ENCODE results near the gene LYRM1.

- no peak for TF ChIP-seq FOSL2 (IDR thresholded peaks at IDR 0.05)
- TF ChIP-seq FOSL2 (CRISPR knock-in tag; IDR thresholded peaks at IDR 0.05) = no peak
- TF ChIP-seq, protein P1, sequence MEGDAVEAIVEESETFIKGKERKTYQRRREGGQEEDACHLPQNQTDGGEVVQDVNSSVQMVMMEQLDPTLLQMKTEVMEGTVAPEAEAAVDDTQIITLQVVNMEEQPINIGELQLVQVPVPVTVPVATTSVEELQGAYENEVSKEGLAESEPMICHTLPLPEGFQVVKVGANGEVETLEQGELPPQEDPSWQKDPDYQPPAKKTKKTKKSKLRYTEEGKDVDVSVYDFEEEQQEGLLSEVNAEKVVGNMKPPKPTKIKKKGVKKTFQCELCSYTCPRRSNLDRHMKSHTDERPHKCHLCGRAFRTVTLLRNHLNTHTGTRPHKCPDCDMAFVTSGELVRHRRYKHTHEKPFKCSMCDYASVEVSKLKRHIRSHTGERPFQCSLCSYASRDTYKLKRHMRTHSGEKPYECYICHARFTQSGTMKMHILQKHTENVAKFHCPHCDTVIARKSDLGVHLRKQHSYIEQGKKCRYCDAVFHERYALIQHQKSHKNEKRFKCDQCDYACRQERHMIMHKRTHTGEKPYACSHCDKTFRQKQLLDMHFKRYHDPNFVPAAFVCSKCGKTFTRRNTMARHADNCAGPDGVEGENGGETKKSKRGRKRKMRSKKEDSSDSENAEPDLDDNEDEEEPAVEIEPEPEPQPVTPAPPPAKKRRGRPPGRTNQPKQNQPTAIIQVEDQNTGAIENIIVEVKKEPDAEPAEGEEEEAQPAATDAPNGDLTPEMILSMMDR (IDR thresholded peaks at IDR 0.05) = no peak
- no peak for TF ChIP-seq RAD21 (conservative IDR thresholded peaks at IDR 0.05 in 1 of 2, IDR thresholded peaks at IDR 0.05 in 1 of 2)
- TF ChIP-seq EP300 (IDR thresholded peaks at IDR 0.05) = no peak
- TF ChIP-seq ZFP36 (IDR thresholded peaks at IDR 0.05; ENCODE audit: borderline replicate concordance, partially characterized antibody) = no peak
- TF ChIP-seq ESRRA (IDR thresholded peaks at IDR 0.05; ENCODE audit: borderline replicate concordance, low read length) = no peak
- TF ChIP-seq KDM1A (IDR thresholded peaks at IDR 0.05; ENCODE audit: low read depth) = no peak
- TF ChIP-seq, protein P2, sequence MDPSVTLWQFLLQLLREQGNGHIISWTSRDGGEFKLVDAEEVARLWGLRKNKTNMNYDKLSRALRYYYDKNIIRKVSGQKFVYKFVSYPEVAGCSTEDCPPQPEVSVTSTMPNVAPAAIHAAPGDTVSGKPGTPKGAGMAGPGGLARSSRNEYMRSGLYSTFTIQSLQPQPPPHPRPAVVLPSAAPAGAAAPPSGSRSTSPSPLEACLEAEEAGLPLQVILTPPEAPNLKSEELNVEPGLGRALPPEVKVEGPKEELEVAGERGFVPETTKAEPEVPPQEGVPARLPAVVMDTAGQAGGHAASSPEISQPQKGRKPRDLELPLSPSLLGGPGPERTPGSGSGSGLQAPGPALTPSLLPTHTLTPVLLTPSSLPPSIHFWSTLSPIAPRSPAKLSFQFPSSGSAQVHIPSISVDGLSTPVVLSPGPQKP (IDR thresholded peaks at IDR 0.05; ENCODE audit: low read depth, low read length) = no peak
These were observed 16.9 kb upstream of the LYRM1 start for GRCh38 chr16:20883554-20884239.
